ENCODE data around the gene SERPINF2.
"Not testable (repeated sequence)": the region's sequence is repeated elsewhere in the genome, so short reads cannot be mapped to it uniquely, and the experiment has no call there.

Gene SERPINF2

GRCh38 chr17:1769822-1770477 lies 27.3 kb downstream of the SERPINF2 start:
- Histone ChIP-seq H3K9me3 (ENCODE audit: control insufficient read depth, low read length) (no peaks in the 10 kb centered on the region), H3K36me3 (ENCODE audit: control insufficient read depth, insufficient read depth, low read length, severe bottlenecking) (peaks cover 75% of the 10 kb centered on the region), H3K9ac (ENCODE audit: low read length) (no peak overlapping the region), H3K4me3 (ENCODE audit: low read length) (no peak overlapping the region), H3K27me3 (replicated peaks; ENCODE audit: control insufficient read depth, insufficient read depth, low read length) (no peaks in the 10 kb centered on the region), H3K4me1 (ENCODE audit: control insufficient read depth, insufficient read depth, low read length) (peaks cover 40% of the 10 kb centered on the region)
- DNase-seq (ENCODE audit: low read depth), result no peak

GRCh38 chr17:1773000-1773695 lies 30.5 kb downstream of the SERPINF2 start:
- H3K27me3 ChIP-seq (replicated peaks; ENCODE audit: control insufficient read depth, insufficient read depth, low read length), result not testable (repeated sequence)

GRCh38 chr17:1773696-1774181 lies 31.1 kb downstream of the SERPINF2 start:
- Histone ChIP-seq H3K4me3 (ENCODE audit: low read length) (peak overlapping the region; percentile 1), H3K27me3 (replicated peaks; ENCODE audit: control insufficient read depth, insufficient read depth, low read length) (no peaks in the 10 kb centered on the region), H3K4me1 (ENCODE audit: control insufficient read depth, insufficient read depth, low read length) (peaks cover 41% of the 10 kb centered on the region), H3K36me3 (ENCODE audit: control insufficient read depth, insufficient read depth, low read length, severe bottlenecking) (peaks cover 91% of the 10 kb centered on the region), H3K9me3 (ENCODE audit: control insufficient read depth, low read length) (no peaks in the 10 kb centered on the region), H3K9ac (ENCODE audit: low read length) (peak overlapping the region; percentile 69)
- no peak for DNase-seq (ENCODE audit: low read depth)

More at GRCh38 chr17:1773000-1773695, 30.5 kb downstream of the SERPINF2 start:
- Histone ChIP-seq H3K9ac (ENCODE audit: low read length) (peak overlapping the region; percentile 69), H3K4me1 (ENCODE audit: control insufficient read depth, insufficient read depth, low read length) (peaks cover 35% of the 10 kb centered on the region), H3K36me3 (ENCODE audit: control insufficient read depth, insufficient read depth, low read length, severe bottlenecking) (peaks cover 91% of the 10 kb centered on the region)
- not testable (repeated sequence) for H3K9me3 ChIP-seq (ENCODE audit: control insufficient read depth, low read length); H3K4me3 ChIP-seq (ENCODE audit: low read length); DNase-seq (ENCODE audit: low read depth)

GRCh38 chr17:1774390-1775176 lies 31.9 kb downstream of the SERPINF2 start:
- H3K9ac ChIP-seq (ENCODE audit: low read length), result peak overlapping the region; percentile 69
- DNase-seq (ENCODE audit: low read depth), result no peak
- no peaks in the 10 kb centered on the region for H3K9me3 ChIP-seq (ENCODE audit: control insufficient read depth, low read length)
- H3K36me3 ChIP-seq (ENCODE audit: control insufficient read depth, insufficient read depth, low read length, severe bottlenecking), result peaks cover 83% of the 10 kb centered on the region
- H3K27me3 ChIP-seq (replicated peaks; ENCODE audit: control insufficient read depth, insufficient read depth, low read length), result no peaks in the 10 kb centered on the region
- peaks cover 45% of the 10 kb centered on the region for H3K4me1 ChIP-seq (ENCODE audit: control insufficient read depth, insufficient read depth, low read length)
- H3K4me3 ChIP-seq (ENCODE audit: low read length), result no peak overlapping the region

GRCh38 chr17:1776328-1776727 lies 33.7 kb downstream of the SERPINF2 start:
- peaks cover 59% of the 10 kb centered on the region for H3K4me1 ChIP-seq (ENCODE audit: control insufficient read depth, insufficient read depth, low read length)
- DNase-seq (ENCODE audit: low read depth), result no peak
- H3K27me3 ChIP-seq (replicated peaks; ENCODE audit: control insufficient read depth, insufficient read depth, low read length), result no peaks in the 10 kb centered on the region
- H3K9ac ChIP-seq (ENCODE audit: low read length), result no peak overlapping the region
- H3K9me3 ChIP-seq (ENCODE audit: control insufficient read depth, low read length), result no peaks in the 10 kb centered on the region
- H3K36me3 ChIP-seq (ENCODE audit: control insufficient read depth, insufficient read depth, low read length, severe bottlenecking), result peaks cover 71% of the 10 kb centered on the region
- no peak overlapping the region for H3K4me3 ChIP-seq (ENCODE audit: low read length)

GRCh38 chr17:1776857-1777256 lies 34.2 kb downstream of the SERPINF2 start:
- peaks cover 68% of the 10 kb centered on the region for H3K36me3 ChIP-seq (ENCODE audit: control insufficient read depth, insufficient read depth, low read length, severe bottlenecking)
- H3K4me1 ChIP-seq (ENCODE audit: control insufficient read depth, insufficient read depth, low read length), result peaks cover 64% of the 10 kb centered on the region

GRCh38 chr17:1779571-1780131 lies 37.0 kb downstream of the SERPINF2 start:
- peak overlapping the region; percentile 49 for H3K4me3 ChIP-seq (ENCODE audit: low read length)
- H3K4me1 ChIP-seq (ENCODE audit: control insufficient read depth, insufficient read depth, low read length), result peaks cover 69% of the 10 kb centered on the region
- peak; percentile 96 for DNase-seq (ENCODE audit: low read depth)
- peaks cover 46% of the 10 kb centered on the region for H3K36me3 ChIP-seq (ENCODE audit: control insufficient read depth, insufficient read depth, low read length, severe bottlenecking)
- peak overlapping the region; percentile 95 for H3K9ac ChIP-seq (ENCODE audit: low read length)
- no peaks in the 10 kb centered on the region for H3K9me3 ChIP-seq (ENCODE audit: control insufficient read depth, low read length)
- H3K27me3 ChIP-seq (replicated peaks; ENCODE audit: control insufficient read depth, insufficient read depth, low read length), result no peaks in the 10 kb centered on the region

More at GRCh38 chr17:1776857-1777256, 34.2 kb downstream of the SERPINF2 start:
- no peak for DNase-seq (ENCODE audit: low read depth)
- Histone ChIP-seq H3K9me3 (ENCODE audit: control insufficient read depth, low read length) (no peaks in the 10 kb centered on the region), H3K27me3 (replicated peaks; ENCODE audit: control insufficient read depth, insufficient read depth, low read length) (no peaks in the 10 kb centered on the region), H3K9ac (ENCODE audit: low read length) (peak overlapping the region; percentile 28), H3K4me3 (ENCODE audit: low read length) (no peak overlapping the region)

- Histone ChIP-seq H3K36me3 (ENCODE audit: control insufficient read depth, insufficient read depth, low read length, severe bottlenecking) (peaks cover 21% of the 10 kb centered on the region), H3K4me1 (ENCODE audit: control insufficient read depth, insufficient read depth, low read length) (peaks cover 74% of the 10 kb centered on the region), H3K27me3 (replicated peaks; ENCODE audit: control insufficient read depth, insufficient read depth, low read length) (no peaks in the 10 kb centered on the region), H3K9me3 (ENCODE audit: control insufficient read depth, low read length) (no peaks in the 10 kb centered on the region), H3K9ac (ENCODE audit: low read length) (peak overlapping the region; percentile 95), H3K4me3 (ENCODE audit: low read length) (peak overlapping the region; percentile 59)
- no peak for DNase-seq (ENCODE audit: low read depth)
Observed at GRCh38 chr17:1782171-1782567, 39.5 kb downstream of the SERPINF2 start.

- Histone ChIP-seq H3K9ac (ENCODE audit: low read length) (peak overlapping the region; percentile 95), H3K36me3 (ENCODE audit: control insufficient read depth, insufficient read depth, low read length, severe bottlenecking) (peaks cover 10% of the 10 kb centered on the region), H3K27me3 (replicated peaks; ENCODE audit: control insufficient read depth, insufficient read depth, low read length) (no peaks in the 10 kb centered on the region), H3K4me1 (ENCODE audit: control insufficient read depth, insufficient read depth, low read length) (peaks cover 82% of the 10 kb centered on the region), H3K9me3 (ENCODE audit: control insufficient read depth, low read length) (no peaks in the 10 kb centered on the region), H3K4me3 (ENCODE audit: low read length) (peak overlapping the region; percentile 62)
- DNase-seq (ENCODE audit: low read depth), result no peak
Observed at GRCh38 chr17:1783271-1783670, 40.6 kb downstream of the SERPINF2 start.

GRCh38 chr17:1783834-1784611 lies 41.4 kb downstream of the SERPINF2 start:
- Histone ChIP-seq H3K9ac (ENCODE audit: low read length) (peak overlapping the region; percentile 95), H3K27me3 (replicated peaks; ENCODE audit: control insufficient read depth, insufficient read depth, low read length) (no peaks in the 10 kb centered on the region), H3K4me3 (ENCODE audit: low read length) (peak overlapping the region; percentile 62), H3K4me1 (ENCODE audit: control insufficient read depth, insufficient read depth, low read length) (peaks cover 74% of the 10 kb centered on the region), H3K9me3 (ENCODE audit: control insufficient read depth, low read length) (no peaks in the 10 kb centered on the region), H3K36me3 (ENCODE audit: control insufficient read depth, insufficient read depth, low read length, severe bottlenecking) (peaks cover 6% of the 10 kb centered on the region)
- peak; percentile 82 for DNase-seq (ENCODE audit: low read depth)
